ENCODE results near the gene ATP13A4.

ATP13A4 gene

GRCh38 chr3:193585530-193585929, 30.8 kb upstream of the ATP13A4 start:
- no peak for ATAC-seq

GRCh38 chr3:193574488-193575070, 19.9 kb upstream of the ATP13A4 start:
- TF ChIP-seq POU6F1 (CRISPR knock-in tag; IDR thresholded peaks at IDR 0.05; ENCODE audit: borderline replicate concordance, low read depth) (no peak), PATZ1 (CRISPR knock-in tag; IDR thresholded peaks at IDR 0.05; ENCODE audit: borderline replicate concordance) (no peak), OSR1 (CRISPR knock-in tag; IDR thresholded peaks at IDR 0.05) (no peak), SNAI2 (CRISPR knock-in tag; IDR thresholded peaks at IDR 0.05) (no peak), CREB5 (CRISPR knock-in tag; IDR thresholded peaks at IDR 0.05; ENCODE audit: low read depth) (no peak), ZNF70 (CRISPR knock-in tag; IDR thresholded peaks at IDR 0.05) (no peak), TSHZ2 (CRISPR knock-in tag; IDR thresholded peaks at IDR 0.05) (no peak), RARB (CRISPR knock-in tag; IDR thresholded peaks at IDR 0.05) (no peak), BACH2 (CRISPR knock-in tag; IDR thresholded peaks at IDR 0.05; ENCODE audit: borderline replicate concordance) (no peak), ZNF565 (CRISPR knock-in tag; conservative IDR thresholded peaks at IDR 0.05; ENCODE audit: low read depth) (no peak), ZFP3 (CRISPR knock-in tag; IDR thresholded peaks at IDR 0.05) (no peak), PPARA (CRISPR knock-in tag; IDR thresholded peaks at IDR 0.05; ENCODE audit: borderline replicate concordance) (no peak), ISL1 (CRISPR knock-in tag; IDR thresholded peaks at IDR 0.05) (no peak), CSDC2 (CRISPR knock-in tag; IDR thresholded peaks at IDR 0.05) (no peak), ZC3H10 (CRISPR knock-in tag; IDR thresholded peaks at IDR 0.05) (no peak), TCF4 (CRISPR knock-in tag; IDR thresholded peaks at IDR 0.05; ENCODE audit: borderline replicate concordance) (no peak), TOX (CRISPR knock-in tag; IDR thresholded peaks at IDR 0.05; ENCODE audit: borderline replicate concordance) (no peak)
- no peak for ATAC-seq

More at GRCh38 chr3:193585530-193585929, 30.8 kb upstream of the ATP13A4 start:
- TF ChIP-seq ZNF565 (CRISPR knock-in tag; conservative IDR thresholded peaks at IDR 0.05; ENCODE audit: low read depth) (no peak), ISL1 (CRISPR knock-in tag; IDR thresholded peaks at IDR 0.05) (no peak), OSR1 (CRISPR knock-in tag; IDR thresholded peaks at IDR 0.05) (no peak), PATZ1 (CRISPR knock-in tag; IDR thresholded peaks at IDR 0.05; ENCODE audit: borderline replicate concordance) (no peak), ZNF8 (CRISPR knock-in tag; IDR thresholded peaks at IDR 0.05) (no peak)

- ATAC-seq, result no peak
- TF ChIP-seq CSRNP3 (CRISPR knock-in tag; IDR thresholded peaks at IDR 0.05) (no peak), GLIS3 (CRISPR knock-in tag; IDR thresholded peaks at IDR 0.05) (no peak), ZNF8 (CRISPR knock-in tag; IDR thresholded peaks at IDR 0.05) (no peak), CREB5 (CRISPR knock-in tag; IDR thresholded peaks at IDR 0.05; ENCODE audit: low read depth) (no peak), ZNF70 (CRISPR knock-in tag; IDR thresholded peaks at IDR 0.05) (no peak), ZFP30 (CRISPR knock-in tag; IDR thresholded peaks at IDR 0.05) (no peak), POU6F1 (CRISPR knock-in tag; IDR thresholded peaks at IDR 0.05; ENCODE audit: borderline replicate concordance, low read depth) (no peak), BACH2 (CRISPR knock-in tag; IDR thresholded peaks at IDR 0.05; ENCODE audit: borderline replicate concordance) (no peak), TOX (CRISPR knock-in tag; IDR thresholded peaks at IDR 0.05; ENCODE audit: borderline replicate concordance) (no peak), ZFP3 (CRISPR knock-in tag; IDR thresholded peaks at IDR 0.05) (no peak)
Observed at GRCh38 chr3:193573403-193574191, 18.9 kb upstream of the ATP13A4 start.
